HG03439 (cell line): ENCODE data around the gene CDH4.

Experiments used
- ATAC-seq: cut with Tn5 transposase; IDR thresholded peaks from one replicate; pipeline ENCODE4 v1.9.1; 2021; ENCODE audit warnings: mild to moderate bottlenecking, moderate library complexity; ENCODE audit not compliant: unreplicated experiment

The CDH4 gene

GRCh38 chr20:61480158-61480825 is 228.2 kb downstream of the CDH4 start:
- no peak for ATAC-seq

DNA sequence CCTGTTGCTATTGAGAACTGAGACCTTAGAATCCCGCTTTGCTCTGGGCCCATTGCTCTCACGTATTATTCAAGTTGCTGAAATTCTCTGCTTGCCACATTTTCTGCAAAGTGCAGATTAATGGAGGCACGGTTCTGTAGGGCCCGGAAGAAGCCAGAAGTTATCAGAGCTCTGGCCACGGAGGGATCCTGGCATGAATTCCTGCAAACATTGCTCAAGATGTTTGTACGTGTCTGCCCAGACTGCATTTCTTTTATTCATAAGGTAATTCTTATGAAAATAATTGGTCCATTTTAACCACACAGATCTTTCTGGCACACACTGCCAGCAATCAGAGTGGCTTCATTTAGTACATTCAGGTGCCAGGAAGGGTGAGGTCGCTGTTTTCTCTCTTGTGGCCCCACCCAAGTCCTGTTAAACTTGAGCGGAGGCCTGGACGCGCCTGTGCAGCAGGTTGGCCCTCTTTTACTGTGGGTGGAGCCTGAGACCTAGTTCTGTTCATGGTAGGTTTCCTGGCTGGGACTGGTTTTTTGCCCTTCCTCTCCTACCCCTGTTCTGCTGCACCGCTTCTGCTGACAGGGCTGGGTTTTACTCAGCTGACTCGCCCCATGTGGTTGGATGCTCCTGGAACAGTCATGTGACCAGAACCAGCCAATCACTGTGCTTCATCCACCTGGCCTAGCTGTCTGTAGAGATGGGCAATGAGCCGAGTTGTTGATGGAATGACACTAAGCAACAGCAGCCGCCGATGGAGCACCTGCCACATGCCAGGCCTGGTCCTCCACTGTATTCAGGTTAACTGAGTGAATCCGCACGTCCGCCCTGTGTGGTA is 230.2 kb downstream of the CDH4 start:
- no peak for ATAC-seq

GRCh38 chr20:61482901-61483300 is 230.8 kb downstream of the CDH4 start:
- no peak for ATAC-seq

- ATAC-seq, result no peak
Measured at GRCh38 chr20:61483336-61484067, 231.4 kb downstream of the CDH4 start.

GRCh38 chr20:61486198-61486597 is 234.1 kb downstream of the CDH4 start:
- no peak for ATAC-seq

GRCh38 chr20:61487346-61487996 is 235.4 kb downstream of the CDH4 start:
- ATAC-seq, result no peak

DNA sequence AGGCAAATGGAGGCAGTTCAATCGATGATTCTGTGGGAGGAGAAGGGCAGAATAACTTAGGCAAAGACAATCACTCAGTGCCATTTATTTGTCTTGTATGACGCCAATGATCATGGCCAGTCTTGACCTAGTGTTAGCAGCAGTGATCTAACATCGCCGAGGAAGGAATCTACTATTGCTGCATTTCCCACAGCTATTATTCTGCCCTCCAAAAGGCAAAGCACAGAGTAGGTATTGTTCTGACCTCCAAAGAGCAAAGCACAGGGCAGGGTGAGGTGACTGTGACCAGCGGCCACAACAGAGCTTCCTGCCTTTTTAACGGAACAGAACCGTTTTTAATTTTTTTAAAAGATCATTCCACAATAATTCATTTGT is 235.9 kb downstream of the CDH4 start:
- ATAC-seq, result no peak

DNA sequence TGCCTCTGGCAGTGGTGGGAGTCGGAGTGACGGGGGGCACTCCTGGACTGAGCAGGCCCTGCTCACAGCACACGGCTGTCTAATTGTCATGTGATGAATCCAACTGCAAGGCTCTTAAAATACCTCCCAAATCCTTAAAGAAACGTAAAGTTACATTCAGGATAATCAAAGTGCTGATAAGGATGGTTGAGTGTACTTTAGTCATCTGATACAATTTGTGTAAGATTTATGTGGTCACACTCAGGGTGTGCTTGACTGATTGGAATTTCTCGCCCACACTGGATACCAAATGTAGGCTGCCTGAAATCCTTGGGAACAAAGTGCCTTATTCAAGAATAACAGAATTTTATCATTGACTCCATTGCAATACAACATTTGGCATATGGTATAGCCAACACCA is 238.7 kb downstream of the CDH4 start:
- no peak for ATAC-seq

DNA sequence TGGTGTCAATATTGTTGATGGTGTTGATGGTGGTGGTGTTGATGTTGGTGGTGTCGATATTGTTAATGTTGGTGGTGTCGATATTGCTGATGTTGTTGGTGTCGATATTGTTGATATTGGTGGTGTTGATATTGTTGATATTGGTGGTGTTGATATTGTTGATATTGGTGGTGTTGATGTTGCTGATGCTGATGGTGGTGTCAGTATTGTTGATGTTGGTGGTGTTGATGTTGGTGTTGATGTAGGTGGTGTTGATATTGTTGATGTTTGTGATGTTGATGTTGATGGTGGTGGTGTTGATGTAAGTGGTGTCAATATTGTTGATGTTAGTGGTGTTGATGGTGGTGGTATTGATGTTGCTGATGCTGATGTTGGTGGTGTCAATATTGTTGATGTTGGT is 240.0 kb downstream of the CDH4 start:
- no peak for ATAC-seq

GRCh38 chr20:61493798-61494305 is 241.8 kb downstream of the CDH4 start:
- ATAC-seq, result no peak

GRCh38 chr20:61494763-61495575 is 242.9 kb downstream of the CDH4 start:
- ATAC-seq, result no peak

- ATAC-seq, result no peak
Measured at GRCh38 chr20:61497029-61497627, 245.1 kb downstream of the CDH4 start.

DNA sequence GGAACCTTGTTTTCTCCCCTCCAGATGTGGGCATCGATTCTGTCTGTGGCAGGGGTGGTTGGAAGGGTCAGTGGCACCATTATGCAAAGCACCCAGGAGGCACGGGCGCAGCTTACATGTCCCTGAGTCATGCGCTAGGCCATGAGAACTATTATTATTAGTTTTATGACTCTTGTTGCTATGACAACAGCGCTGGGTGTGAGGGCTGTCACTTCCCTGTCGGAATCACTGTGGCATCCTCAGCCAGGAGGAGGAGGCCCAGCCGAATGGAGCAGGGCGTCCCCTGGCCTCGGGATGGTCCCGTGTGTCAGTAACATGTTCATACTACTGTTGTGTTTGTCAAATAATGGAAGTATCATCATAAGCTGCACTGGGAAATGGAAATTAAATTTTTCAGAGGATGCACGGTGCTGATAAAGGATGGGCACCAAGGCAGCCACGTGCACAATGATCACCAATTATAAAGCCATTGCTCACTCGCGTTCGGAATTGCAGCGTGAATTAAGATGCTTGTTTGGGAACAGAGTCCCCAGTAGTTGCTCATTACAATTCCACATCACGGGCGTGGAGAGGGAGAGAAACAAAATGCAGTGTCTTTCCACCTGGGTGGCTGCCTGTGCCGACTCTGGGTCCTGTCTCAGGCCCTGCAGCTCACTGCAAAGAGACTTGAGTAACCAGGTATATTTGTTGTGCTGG is 247.9 kb downstream of the CDH4 start:
- no peak for ATAC-seq

GRCh38 chr20:61500791-61501321 is 248.8 kb downstream of the CDH4 start:
- no peak for ATAC-seq

GRCh38 chr20:61502433-61502832 is 250.4 kb downstream of the CDH4 start:
- no peak for ATAC-seq

- ATAC-seq, result no peak
Measured at GRCh38 chr20:61503106-61503505, 251.0 kb downstream of the CDH4 start.

DNA sequence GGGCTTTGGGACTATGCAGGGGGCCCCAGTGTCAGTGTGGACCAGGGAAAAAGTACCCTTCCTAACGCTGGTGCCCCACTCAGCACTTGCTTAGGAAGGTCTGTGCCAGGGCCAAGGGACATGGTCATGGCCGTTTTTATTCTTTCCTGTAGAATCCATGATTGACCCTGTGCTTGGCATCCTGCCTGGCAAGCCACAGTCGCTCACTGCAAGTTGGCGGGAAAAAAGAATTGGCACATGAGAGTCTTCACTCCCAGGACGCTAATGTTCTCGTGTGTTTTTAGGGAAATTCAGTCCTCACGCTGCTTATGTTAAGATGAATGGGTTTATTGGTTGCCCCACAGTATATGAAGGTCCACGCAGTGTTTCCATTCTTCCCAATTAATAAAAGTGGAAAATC is 253.4 kb downstream of the CDH4 start:
- ATAC-seq, result no peak

DNA sequence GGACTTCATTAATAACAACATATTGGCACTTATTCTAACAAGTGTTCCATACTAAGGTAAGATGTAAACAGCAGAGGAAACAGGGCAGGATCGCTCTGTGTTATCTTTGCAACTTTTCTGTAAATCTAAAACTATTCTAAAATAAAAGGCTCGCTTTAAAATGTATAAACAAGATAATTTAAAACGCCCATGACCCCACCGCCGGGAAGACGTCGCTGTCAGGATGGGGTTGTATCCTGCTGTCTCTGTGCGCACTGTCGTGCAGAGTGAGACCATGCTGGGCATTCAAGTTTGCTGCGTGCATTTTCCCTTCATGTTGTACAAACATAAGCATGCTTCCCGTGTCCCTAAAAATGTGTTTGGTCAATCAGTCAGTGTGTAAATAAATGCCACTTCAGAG is 255.7 kb downstream of the CDH4 start:
- no peak for ATAC-seq
